GM21360 (cell line): Measurements from ENCODE around the gene GPSM1.

Experiments
- ATAC-seq: cut with Tn5 transposase; IDR thresholded peaks from one replicate; pipeline ENCODE4 v1.9.1; 2021; ENCODE audit warnings: mild to moderate bottlenecking, moderate library complexity; ENCODE audit not compliant: unreplicated experiment

Gene GPSM1

GRCh38 chr9:136291306-136292025 lies 35.9 kb upstream of the GPSM1 start:
- ATAC-seq, result no peak

GRCh38 chr9:136292026-136292538 lies 35.3 kb upstream of the GPSM1 start:
- ATAC-seq, result no peak

GRCh38 chr9:136292591-136293448 lies 34.5 kb upstream of the GPSM1 start:
- no peak for ATAC-seq

- no peak for ATAC-seq
These were observed 33.8 kb upstream of the GPSM1 start for GRCh38 chr9:136293476-136294077.

GRCh38 chr9:136294437-136294836 lies 32.9 kb upstream of the GPSM1 start:
- no peak for ATAC-seq

- no peak for ATAC-seq
These were observed 32.3 kb upstream of the GPSM1 start for GRCh38 chr9:136295055-136295454.

GRCh38 chr9:136295542-136296433 lies 31.6 kb upstream of the GPSM1 start:
- no peak for ATAC-seq

- no peak for ATAC-seq
These were observed 30.8 kb upstream of the GPSM1 start for GRCh38 chr9:136296434-136297015.

- ATAC-seq, result no peak
These were observed 30.2 kb upstream of the GPSM1 start for GRCh38 chr9:136297016-136297691.

- no peak for ATAC-seq
These were observed 29.3 kb upstream of the GPSM1 start for GRCh38 chr9:136297766-136298735.

GRCh38 chr9:136299116-136299515 lies 28.2 kb upstream of the GPSM1 start:
- ATAC-seq, result no peak

- no peak for ATAC-seq
These were observed 27.8 kb upstream of the GPSM1 start for GRCh38 chr9:136299541-136299940.

- ATAC-seq, result no peak
These were observed 27.3 kb upstream of the GPSM1 start for GRCh38 chr9:136300016-136300545.

GRCh38 chr9:136300866-136301265 lies 26.5 kb upstream of the GPSM1 start:
- ATAC-seq, result no peak

- ATAC-seq, result no peak
These were observed 24.8 kb upstream of the GPSM1 start for GRCh38 chr9:136302527-136302926.

GRCh38 chr9:136303066-136303824 lies 24.1 kb upstream of the GPSM1 start:
- ATAC-seq, result no peak

GRCh38 chr9:136303825-136304416 lies 23.4 kb upstream of the GPSM1 start, which contains the start of gene CCDC187:
CCDC187 (minus strand) TSS chr9:136304094; CDS start chr9:136303830, 264 bp downstream.
- no peak for ATAC-seq
